HG03103 (cell line): ENCODE measurements around the gene ZNF70.

Experiments
- ATAC-seq: cut with Tn5 transposase; IDR thresholded peaks from one replicate; pipeline ENCODE4 v1.9.1; 2021; ENCODE audit warnings: low read depth; ENCODE audit not compliant: unreplicated experiment

ZNF70 gene

DNA sequence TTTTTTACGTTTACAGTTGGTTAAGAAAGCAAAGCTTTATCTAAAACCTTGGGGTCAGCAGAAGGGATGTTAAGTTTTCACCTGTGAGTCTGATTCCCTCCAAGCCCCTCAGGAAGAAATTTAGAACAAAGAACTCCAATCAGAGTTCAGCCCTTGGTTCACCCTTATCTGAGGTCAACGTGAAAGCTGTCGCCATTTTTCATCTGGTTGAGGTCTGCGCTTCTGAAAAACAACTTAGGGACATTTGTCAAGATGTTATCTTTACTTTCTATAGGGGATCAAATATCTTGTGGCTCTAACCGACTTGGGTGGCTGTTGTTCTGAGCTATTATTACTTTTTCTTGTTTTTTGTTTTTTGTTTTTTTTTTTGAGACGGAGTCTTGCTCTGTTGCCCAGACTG is 30.1 kb downstream of the ZNF70 start:
- ATAC-seq = no peak

DNA sequence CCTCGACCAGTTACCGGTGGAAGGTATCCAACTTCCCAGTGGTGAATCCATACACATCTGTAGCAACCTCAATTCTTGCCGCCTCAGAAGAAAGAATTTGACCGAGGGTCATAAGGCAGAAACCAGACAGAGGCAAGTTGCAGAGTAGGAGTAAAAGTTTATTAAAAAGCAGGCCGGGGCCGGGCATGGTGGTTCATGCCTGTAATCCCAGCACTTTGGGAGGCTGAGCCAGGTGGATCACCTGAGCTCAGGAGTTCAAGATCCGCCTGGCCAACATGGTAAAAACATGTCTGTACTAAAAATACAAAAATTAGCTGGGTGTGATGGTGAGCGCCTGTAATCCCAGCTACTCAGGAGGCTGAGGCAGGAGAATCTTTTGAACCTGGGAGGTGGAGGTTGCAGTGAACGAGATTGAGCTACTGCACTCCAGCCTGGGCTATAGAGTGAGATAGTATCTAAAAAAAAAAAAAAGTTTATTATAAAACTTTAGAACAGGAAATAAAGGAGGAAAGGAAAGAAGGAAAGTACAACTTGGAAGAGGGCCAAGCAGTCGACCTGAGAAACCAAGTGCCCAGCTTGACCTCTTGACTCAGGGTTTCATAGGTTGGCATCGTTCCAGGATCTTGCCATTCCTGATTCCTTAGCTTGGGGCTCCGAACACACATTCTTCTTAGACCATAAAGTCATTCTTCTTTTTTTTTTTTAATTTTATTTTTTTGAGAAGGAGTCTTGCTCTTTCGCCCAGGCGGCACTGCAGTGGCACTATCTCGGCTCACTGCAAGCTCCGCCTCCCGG is 32.3 kb downstream of the ZNF70 start:
- ATAC-seq = no peak

DNA sequence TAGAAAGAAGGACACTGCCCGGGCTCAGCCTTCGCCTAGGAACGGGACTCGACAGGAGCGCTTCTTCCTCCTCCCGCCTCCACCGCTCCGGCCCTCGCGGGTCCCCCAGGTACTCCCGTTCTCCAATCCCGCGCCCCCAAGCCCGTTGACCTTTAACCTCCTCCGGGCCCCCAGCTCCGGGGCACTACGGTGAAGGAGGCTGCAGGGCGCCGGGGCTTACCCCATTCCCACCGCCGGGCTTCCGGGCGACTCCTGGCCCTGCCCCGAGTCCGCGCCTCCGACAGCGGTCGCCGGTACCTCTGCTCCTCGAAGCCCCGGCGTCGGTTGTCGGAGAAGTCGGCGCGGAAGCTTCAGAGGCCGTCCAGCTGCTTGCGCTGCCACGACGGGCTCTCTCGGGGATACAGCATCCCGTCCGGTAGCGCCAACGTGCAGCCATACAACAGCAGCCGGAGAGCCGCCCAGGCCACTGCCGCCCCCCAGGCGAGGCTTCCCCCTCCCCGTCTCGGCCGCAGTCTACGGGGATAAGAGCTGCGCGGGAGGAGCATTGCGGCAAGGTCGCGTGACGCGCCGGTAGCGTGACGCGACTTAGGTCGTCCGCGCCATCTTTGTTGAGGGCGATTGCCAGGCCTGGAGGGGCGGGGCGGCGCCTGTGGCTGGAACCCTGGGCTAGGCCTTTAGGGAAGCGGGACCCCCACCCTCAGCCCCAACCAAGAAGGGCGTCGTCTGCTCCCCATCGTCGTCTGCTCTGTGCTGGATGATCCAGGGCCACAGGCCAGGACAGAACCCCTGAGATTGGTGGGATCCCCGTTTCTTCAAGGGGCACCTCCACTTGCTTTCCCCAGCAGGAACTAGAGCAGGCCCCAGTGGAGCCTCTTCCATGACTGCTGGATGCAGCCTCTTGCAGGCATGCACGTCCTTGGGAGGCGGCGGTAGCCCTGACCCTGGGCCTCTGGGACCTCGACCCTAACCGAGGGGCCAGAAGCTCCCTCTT is 33.8 kb downstream of the ZNF70 start:
- peak; percentile 79 for ATAC-seq

DNA sequence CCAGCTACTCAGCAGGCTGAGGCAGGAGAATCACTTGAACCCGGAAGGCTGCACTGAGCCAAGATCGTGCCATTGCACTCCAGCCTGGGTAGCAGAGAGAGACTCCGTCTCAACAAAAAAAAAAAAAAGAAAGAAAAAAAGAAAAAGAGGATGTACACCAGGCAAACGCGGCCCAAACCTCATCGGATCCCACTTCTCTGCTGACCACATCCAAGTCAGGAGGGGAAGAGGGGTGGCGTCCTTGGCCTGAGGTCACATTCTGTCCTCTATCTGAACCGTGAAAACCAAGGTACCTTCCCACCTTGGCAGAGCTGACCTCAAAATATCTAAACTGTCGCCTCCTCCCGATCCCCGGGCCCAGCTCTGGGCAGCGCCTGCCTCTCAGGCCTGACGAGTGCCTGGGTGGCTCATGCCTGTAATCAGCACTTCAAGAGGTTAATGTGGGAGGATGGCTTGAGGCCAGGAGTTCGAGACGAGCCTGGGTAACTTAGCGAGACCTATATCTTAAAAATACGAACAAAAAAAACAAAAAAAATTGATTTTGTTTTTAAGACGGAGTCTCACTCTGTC is 35.0 kb downstream of the ZNF70 start:
- ATAC-seq = no peak

DNA sequence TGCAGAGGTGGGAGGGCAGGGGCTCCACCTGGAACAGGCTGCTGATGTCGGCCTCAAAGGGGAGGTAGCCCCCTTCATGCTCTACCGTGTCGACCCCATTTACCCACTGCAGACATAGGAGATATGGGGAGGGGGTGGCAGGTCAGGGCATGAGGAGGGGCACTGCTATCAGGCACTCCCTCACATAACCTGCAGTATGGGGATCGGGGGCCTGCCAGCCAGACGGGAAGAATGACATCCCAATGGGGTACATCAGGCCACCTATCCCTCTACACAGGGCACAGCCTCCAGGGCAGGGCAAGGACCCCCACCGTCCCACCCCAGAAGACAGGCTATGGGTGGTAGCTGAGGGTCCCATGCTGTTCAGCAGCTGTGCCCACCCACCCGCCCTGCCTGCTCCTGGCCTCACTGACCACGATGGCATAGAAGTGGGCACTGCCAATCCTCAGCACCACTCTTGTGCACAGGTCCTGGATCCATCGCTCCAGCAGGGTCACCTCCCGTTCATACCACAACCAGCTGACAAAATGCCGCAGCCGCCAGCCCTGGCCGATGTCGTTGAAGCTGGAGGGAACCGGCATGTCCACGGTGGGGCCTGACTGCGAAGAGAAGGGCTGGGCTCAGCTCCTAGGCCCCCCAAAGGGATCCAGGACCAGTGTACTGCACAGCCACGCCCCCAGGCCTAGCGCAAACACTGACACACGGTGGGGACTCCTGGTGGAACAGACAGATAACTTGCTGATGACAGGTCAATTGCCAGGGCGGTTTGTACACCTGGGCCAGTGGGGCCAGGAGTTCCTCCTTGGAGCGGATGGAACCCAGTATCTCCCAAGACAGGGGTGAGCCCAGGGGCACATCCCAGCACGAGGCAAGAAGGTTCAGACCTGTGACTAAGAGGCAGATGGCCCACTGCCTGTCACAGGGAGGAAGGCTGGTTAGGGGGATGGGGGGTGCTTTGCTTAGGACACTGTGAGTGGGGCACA is 36.0 kb downstream of the ZNF70 start:
- ATAC-seq = no peak

DNA sequence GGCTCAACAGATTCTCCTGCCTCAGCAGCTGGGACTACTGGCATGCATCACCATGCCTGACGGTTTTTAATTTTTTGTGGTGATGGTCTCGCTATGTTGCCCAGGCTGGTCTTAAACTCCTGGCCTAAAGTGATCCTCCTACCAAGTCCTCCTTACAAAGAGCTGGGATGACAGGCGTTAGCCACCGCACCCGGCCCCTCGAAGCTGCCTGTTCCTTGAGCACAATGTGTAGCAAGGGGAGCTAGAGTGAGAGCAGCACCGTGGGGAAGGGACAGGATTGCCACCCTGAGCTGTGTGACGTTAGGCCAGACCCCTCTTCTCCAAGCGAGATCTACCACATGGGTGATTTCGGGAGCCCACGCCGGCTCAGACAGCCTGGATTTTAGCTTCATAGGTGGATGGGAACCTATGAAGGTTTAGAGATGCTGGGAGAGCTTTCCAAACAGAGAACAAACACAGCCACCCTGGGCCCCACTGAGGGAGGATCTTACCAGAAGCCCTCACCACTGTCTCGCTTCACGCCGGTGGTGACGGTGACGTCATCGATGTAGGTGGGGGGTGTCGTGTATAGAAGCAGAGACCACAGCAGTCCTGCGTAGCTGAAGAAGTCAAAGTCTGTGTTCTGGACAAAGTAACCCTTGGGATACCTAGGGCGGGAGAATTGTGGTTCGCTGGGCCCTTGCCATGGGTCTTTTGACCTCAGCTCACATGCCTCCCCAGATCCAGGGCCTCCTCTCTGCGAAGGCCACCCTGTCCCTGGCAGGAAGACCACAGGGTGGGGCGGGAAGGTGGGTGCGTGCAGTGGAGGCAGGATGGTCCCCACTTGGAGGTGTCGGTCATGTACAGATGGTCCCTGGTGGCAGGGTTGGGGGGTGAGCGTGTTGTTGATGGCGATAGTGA is 37.0 kb downstream of the ZNF70 start:
- ATAC-seq = no peak

DNA sequence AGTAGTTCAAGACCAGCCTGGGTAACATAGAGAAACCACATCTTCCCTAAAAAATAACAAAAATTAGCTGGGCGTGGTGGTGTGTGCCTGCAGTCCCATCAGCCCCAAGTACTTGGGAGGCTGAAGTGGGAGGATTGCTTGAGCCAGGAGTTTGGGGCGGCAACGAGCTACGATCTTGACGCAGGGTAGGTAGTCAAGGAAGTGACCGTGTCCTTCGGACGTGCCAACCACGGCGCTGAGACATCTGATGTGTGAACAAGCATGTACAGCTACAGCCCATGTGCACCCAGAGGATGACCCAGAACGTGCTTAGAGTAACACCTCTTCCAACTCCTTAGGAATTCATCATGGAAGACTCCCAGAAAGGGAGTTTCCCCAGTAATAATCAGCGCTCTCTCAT is 38.7 kb downstream of the ZNF70 start:
- ATAC-seq = no peak

DNA sequence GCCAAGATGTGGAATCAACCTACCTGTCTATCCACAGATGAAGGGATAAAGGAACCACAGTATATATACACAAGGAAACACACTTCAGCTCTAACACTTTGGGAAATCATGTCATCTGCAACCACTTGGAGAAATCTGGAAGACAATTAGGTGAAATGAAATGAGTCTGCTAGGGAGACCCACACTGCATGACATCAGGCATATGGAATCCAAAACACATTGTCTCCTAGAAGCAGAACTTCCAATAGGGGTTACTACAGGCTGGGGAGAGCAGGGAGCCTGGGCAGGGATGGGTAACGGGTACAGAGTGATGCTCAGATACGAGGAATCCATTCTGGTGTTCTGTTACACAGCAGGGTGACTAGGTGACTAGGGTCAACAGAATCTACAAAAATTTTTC is 41.8 kb downstream of the ZNF70 start:
- no peak for ATAC-seq

DNA sequence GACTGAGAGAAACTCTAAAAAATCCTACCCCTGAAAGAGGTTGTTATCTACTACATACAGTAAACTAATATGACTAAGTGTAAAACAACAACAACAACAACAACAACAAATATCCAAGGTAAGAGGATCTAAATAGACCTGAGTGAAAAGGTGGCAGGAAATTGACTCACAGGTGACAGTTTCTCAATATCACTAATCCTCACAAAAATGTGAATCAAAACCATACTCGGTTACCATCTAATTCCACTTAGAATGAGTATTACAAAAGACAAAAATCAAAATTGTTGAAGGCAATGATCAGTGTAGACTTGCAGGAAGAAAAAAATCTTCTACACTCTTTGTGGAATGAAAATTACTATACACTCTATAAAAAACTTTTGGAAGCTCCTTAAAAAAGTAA is 42.6 kb downstream of the ZNF70 start:
- no peak for ATAC-seq

DNA sequence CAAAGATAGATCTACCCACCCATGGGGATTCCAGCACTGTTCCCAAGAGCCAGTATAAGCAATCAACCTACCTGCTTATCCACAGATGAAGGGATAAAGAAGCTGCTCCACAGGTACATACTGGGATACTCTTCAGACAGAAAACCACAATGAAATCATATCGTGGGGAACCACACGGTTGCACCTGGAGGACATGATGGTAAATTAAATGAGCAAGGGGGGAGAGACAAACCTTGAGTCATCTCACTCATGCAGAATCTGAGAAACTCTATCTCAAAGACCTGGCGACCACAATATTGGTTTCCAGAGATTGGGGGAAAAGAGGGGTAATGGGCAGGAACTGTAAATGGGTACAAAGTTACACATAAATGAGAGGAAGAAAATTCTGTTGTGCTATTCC is 45.6 kb downstream of the ZNF70 start:
- no peak for ATAC-seq

DNA sequence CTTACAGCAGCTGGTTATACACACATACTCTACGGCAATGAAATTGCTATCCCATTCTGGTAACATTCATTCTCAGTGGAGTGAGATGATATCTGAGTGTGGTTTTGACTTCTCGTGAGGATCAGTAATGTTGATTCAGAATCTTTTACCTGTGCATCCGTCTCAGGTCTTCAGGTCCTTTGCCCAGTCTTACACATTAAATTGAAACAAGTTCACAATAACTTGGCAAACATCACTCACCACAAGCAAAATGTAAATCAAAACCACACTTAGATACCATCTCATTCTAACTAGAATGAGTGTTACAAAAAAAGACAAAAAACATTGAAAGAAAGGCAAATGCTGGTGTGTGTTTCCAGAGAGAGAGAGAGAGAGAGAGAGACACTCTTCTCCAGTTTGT is 46.1 kb downstream of the ZNF70 start:
- no peak for ATAC-seq

DNA sequence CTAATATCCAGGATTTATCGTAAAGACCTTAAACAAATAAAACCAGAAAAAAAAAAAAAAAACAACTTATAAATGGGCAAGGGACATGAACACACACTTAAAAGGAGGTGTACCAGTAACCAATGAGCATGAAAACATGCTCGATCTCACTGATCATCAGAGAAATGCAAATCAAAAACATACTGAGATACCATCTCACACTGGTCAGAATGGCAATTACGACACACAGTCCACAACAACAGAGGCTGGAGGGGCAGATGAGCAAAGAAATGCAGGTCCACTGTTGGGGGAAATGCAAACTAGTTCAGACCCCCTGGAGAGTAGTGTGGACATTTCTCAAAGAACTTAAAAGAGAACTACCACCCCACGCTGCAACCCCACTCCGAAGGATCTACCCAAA is 46.9 kb downstream of the ZNF70 start:
- no peak for ATAC-seq

DNA sequence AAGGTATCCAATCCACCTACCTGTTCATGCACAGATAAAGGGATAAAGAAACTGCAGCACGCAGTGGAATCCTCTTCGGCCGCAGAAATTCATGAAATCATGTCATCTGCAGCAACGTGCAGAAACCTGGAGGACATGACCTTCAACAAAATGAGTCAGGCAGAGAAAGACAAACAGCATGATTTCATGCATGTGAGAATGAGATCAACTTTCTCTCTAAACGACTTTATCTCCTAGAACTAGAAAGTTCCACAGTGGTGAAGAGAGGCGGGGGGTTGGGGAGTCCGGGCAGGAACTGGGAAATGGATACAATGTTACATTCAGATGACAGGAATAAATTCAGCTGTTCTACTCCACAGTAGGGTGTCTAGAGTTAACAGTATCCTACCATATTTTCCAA is 50.2 kb downstream of the ZNF70 start:
- ATAC-seq = no peak

DNA sequence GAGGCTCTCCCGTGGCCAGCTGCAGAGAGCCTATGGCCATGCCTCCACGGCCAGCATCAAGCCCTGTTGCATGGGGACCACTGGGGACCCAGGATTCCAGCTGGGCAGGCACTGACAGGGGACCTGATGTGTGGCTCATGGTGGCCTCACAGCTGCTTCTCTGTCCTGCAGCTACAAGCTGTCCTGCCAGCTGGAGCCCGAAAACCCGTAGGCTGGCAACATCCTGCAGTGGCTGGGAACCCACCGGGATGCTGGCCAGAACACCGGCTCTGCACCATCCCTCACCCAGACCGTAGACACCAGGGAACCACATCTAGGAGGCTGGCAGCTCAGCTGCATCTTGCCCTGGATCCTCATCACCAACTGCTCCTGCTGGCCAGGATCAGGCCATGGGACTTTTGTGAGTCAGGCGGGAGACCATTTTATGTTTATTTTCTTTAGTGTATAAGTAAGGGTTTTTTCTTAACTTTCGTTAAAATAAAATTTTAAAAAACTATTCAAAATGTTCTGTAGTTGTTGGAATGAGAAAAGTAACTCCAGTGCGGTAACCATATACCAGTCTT is 52.2 kb downstream of the ZNF70 start:
- ATAC-seq = no peak

DNA sequence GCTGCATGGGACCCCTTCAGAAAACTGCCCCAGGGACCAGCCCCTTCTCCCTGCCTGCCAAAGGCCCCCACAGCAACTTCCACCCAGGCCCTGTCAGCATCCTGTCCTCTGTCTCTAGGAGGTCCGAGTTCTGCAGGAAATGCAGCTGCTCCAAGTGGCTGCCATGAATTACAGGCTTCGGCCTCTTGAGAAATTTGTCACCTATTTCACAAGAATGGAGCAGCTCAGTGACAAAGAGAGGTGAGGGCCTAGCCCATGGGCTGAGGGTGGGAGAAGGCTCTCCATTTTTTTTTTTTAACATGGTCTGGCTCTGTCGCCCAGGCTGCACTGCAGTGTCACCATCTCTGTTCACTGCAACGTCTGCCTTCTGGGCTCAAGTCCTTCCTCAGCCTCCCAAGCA is 52.8 kb downstream of the ZNF70 start:
- no peak for ATAC-seq

DNA sequence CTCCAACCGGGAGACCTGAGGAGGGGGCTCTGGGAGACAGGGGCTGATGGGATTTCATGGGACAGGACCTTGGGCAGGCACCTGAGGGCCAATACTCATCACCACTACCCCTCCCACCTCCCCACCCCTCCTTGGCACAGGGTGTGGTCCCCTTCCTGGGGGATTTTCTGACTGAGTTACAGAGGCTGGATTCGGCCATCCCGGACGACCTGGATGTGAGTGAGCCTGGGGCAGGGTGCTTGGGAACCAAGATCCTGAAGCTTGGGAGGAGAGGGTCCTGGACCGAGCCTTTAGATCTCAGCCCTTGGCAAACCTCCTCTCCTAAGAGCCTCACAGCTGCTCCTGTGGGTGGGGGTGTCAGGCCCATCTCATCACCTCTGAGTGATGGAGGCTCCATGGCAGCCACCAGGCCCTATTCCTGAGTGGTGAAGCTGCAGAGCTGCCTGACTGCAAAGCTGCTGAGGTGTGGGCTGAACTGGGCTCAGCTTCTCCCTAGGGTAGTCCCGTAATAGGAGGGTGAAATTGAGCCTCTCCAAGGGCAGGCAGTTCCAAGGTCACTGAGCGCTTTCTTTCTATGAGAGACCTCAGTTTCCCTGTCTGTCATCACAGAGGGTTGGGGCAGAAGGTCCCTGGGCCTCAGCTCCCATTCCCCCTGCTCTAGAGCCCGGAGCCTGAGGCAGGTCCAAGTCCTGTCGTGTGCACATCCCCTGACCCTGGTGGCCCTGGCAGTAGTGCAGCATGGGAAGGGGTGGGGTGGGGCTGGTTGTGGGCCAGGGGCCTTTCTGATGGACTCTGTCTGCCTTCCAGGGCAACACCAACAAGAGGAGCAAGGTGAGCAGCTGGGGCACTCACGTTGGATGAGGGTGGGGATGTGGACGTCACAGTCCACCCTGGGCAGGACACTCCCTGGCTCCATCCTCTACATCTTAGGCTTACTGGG is 53.6 kb downstream of the ZNF70 start:
- ATAC-seq = no peak

DNA sequence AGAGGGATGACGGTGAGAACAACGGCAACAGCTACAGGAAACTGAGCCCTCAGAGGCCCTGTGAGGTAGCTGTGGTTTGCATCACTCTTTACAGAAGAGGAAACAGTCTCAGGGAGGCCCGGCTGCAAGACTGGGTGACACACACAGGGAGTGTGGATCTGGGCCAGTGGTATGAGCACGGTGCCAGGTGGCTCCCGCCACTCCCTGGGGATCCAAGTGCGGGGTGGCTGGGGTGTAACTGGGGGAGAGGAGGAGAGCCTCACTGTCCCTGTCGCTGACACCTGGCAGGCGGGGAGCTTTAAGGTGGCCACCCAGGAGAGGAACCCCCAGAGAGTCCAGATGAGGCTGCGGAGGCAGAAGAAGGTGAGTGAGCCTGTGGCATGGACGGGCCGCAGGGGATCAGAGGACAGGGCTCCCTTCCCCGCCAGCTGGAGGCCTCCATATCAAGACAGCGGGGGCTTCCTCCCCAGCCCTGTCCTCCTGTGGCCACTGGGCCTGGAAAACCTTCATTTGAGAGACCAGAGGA is 54.5 kb downstream of the ZNF70 start:
- ATAC-seq = peak; percentile 85
